ENCODE data around the gene CD55.

GRCh38 chr1:207288315-207288714 lies 33.2 kb upstream of the CD55 start:
- TF ChIP-seq, protein P1, sequence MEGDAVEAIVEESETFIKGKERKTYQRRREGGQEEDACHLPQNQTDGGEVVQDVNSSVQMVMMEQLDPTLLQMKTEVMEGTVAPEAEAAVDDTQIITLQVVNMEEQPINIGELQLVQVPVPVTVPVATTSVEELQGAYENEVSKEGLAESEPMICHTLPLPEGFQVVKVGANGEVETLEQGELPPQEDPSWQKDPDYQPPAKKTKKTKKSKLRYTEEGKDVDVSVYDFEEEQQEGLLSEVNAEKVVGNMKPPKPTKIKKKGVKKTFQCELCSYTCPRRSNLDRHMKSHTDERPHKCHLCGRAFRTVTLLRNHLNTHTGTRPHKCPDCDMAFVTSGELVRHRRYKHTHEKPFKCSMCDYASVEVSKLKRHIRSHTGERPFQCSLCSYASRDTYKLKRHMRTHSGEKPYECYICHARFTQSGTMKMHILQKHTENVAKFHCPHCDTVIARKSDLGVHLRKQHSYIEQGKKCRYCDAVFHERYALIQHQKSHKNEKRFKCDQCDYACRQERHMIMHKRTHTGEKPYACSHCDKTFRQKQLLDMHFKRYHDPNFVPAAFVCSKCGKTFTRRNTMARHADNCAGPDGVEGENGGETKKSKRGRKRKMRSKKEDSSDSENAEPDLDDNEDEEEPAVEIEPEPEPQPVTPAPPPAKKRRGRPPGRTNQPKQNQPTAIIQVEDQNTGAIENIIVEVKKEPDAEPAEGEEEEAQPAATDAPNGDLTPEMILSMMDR (IDR thresholded peaks at IDR 0.05), result no peak
- TF ChIP-seq POLR2A (IDR thresholded peaks at IDR 0.05), result no peak
- TF ChIP-seq EP300 (IDR thresholded peaks at IDR 0.05), result no peak
